Gastroesophageal sphincter (tissue), 4 donors: ENCODE measurements around the gene CNGA3. TPM values are rescaled to one million over a fixed set of nuclear protein-coding genes. Genes with fewer than 3 reads are reported as not detected.

Source experiments
- ATAC-seq: fragments of 150-250 bp; one replicate; pipeline ENCODE4 v1.9.1; 2016; ENCODE audit warnings: mild to moderate bottlenecking, moderate library complexity
- H3K27ac ChIP-seq, 4 donors: fragments of 200-600 bp; sonication (generic) in 3 of 4; 1 replicate in 3 of 4; 2 replicates in 1 of 4; pipeline ENCODE4 v1.5.1; 2016 to 2019
- H3K27me3 ChIP-seq: fragments of 200-600 bp; sonication (generic); one replicate; pipeline ENCODE4 v1.5.1; 2019
- H3K36me3 ChIP-seq, 2 donors: fragments of 200-600 bp; sonication (generic); one replicate each; pipeline ENCODE4 v1.5.1; 2019; ENCODE audit warnings: control low read depth in 1 of 2
- H3K4me1 ChIP-seq, 3 donors: fragments of 200-600 bp; sonication (generic); 1 replicate in 2 of 3; 2 replicates in 1 of 3; pipeline ENCODE4 v1.5.1; 2016 to 2019; ENCODE audit warnings: control low read depth in 2 of 3
- H3K4me3 ChIP-seq, 2 donors: fragments of 200-600 bp; sonication (generic); one replicate each; pipeline ENCODE4 v1.5.1; 2019; ENCODE audit warnings: mild to moderate bottlenecking in 1 of 2, moderate library complexity in 1 of 2
- H3K9me3 ChIP-seq, 3 donors: fragments of 200-600 bp; sonication (generic); one replicate each; pipeline ENCODE4 v1.5.1; 2017 to 2019; ENCODE audit warnings: control low read depth in 2 of 3
- EP300 ChIP-seq: sonication (generic); formaldehyde crosslinking; IDR thresholded peaks from one replicate; pipeline ENCODE4 v1.6.1; 2017; ENCODE audit warnings: antibody characterized with exemption, mild to moderate bottlenecking
- POLR2A ChIP-seq, 2 donors: fragments of 450-650 bp; IDR thresholded peaks; one replicate each; pipeline ENCODE4 v1.6.1; 2017; ENCODE audit warnings: antibody characterized with exemption in 2 of 2, mild to moderate bottlenecking in 2 of 2, moderate library complexity in 1 of 2
- POLR2AphosphoS5 ChIP-seq: sonication (generic); formaldehyde crosslinking; IDR thresholded peaks from one replicate; pipeline ENCODE4 v1.6.1; 2017; ENCODE audit warnings: antibody characterized with exemption
- whole genome bisulfite sequencing, 2 donors: methylation state at CpG; one replicate each; pipeline ENCODE4 v1.1.5; 2018; ENCODE audit warnings: low coverage in 1 of 2; 5-methylcytosine and 5-hydroxymethylcytosine counted together
- total RNA-seq, 4 donors: library from RNA; depleted of rRNA; stranded (reverse); fragments of >200 nt; gene quantifications; one replicate each; pipeline ENCODE4 v1.1.0, GENCODE V29; 2016
- TF ChIP-seq, protein P1 (sequence below), 4 experiments: fragments of 200-600 bp in 2 of 4; fragments of 450-650 bp in 2 of 4; sonication (generic) in 1 of 4; IDR thresholded peaks; one replicate each; pipeline ENCODE4 v1.5.1; 2017 to 2019; ENCODE audit warnings: antibody characterized with exemption in 4 of 4, mild to moderate bottlenecking in 2 of 4, moderate library complexity in 2 of 4

Gene CNGA3
- total RNA-seq, 4 donors from 2014 or later = 1.1 to 10.6 (median 6.1) TPM

DNA sequence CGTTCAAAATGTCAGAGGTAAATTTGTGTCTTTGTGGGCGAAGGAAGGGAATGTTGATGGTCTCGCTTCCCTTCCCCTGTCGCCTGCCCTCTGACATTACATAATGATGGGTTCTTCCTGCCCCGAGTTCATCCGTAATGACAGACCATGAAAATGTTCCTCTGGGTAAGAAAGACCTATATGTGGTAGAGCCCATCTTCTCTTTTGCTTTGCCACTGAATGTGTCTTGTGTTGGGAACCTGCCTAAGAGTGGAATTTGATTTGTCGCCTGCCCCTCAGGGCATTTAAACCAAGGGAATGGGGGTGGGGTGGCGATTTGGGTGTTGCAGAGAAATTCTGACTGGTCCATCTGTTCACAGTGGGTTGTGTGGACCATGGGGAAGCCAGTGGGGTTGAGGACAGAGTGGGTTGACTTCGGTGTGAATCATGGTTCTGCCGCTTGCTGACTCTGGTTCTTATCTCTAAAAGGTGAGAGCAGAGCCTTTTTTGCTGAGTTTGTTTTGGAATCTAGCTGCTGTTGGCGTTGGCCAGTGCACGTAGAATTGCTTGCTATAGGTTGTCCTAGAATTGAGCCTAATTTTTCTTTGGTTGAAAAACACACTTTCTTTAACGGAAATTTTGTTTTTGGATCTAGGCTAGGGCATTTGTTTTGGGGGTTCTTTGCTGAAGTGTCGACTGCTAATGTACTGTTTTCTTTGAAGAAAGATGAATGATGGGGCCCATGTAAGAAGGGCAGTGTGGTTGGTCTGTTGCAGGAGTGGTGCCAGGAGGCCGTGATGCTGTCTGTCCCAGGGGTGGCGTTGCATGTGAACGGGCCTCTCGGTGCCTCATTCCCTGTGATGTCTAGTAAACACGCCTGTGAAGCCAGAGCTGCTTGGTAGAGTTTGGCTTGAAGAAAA, 99.7 kb downstream of the CNGA3 start:
- no peak for TF ChIP-seq POLR2AphosphoS5
- no peak for TF ChIP-seq EP300
- TF ChIP-seq, protein P1, sequence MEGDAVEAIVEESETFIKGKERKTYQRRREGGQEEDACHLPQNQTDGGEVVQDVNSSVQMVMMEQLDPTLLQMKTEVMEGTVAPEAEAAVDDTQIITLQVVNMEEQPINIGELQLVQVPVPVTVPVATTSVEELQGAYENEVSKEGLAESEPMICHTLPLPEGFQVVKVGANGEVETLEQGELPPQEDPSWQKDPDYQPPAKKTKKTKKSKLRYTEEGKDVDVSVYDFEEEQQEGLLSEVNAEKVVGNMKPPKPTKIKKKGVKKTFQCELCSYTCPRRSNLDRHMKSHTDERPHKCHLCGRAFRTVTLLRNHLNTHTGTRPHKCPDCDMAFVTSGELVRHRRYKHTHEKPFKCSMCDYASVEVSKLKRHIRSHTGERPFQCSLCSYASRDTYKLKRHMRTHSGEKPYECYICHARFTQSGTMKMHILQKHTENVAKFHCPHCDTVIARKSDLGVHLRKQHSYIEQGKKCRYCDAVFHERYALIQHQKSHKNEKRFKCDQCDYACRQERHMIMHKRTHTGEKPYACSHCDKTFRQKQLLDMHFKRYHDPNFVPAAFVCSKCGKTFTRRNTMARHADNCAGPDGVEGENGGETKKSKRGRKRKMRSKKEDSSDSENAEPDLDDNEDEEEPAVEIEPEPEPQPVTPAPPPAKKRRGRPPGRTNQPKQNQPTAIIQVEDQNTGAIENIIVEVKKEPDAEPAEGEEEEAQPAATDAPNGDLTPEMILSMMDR (IDR thresholded peaks at IDR 0.05) = no peak
- no peak for TF ChIP-seq POLR2A (IDR thresholded peaks at IDR 0.05)
- ATAC-seq = no peak
- 32 to 34% methylated on average over 11 to 17 of the region's 19 CpGs for WGBS, 2 donors

GRCh38 chr2:98446850-98447249, 100.6 kb downstream of the CNGA3 start:
- WGBS, 2 donors = 48 to 53% methylated on average over 6 of the region's 6 CpGs
- no peak for TF ChIP-seq POLR2AphosphoS5
- TF ChIP-seq, protein P1 (IDR thresholded peaks at IDR 0.05) = no peak
- TF ChIP-seq POLR2A (IDR thresholded peaks at IDR 0.05) = no peak
- no peak for TF ChIP-seq EP300
- Histone ChIP-seq H3K4me1 (peaks cover 0 to 65% (median 19%) of the 10 kb centered on the region in 3 donors), H3K36me3 (no peaks in the 10 kb centered on the region), H3K9me3 (no peaks in the 10 kb centered on the region), H3K27me3 (no peaks in the 10 kb centered on the region), H3K27ac (peak overlapping the region in 2 of 4 donors; percentile 88 to 92), H3K4me3 (no peak overlapping the region)
- no peak for ATAC-seq

More for the DNA sequence above, 99.7 kb downstream of the CNGA3 start:
- Histone ChIP-seq H3K9me3 (no peaks in the 10 kb centered on the region), H3K4me1 (peaks cover 0 to 56% (median 17%) of the 10 kb centered on the region in 3 donors), H3K27me3 (no peaks in the 10 kb centered on the region), H3K4me3 (peak overlapping the region; percentile 63 to 87), H3K36me3 (no peaks in the 10 kb centered on the region), H3K27ac (peak overlapping the region; percentile 5 to 94 (median 90))

Other genes with a start within 250 kb of the CNGA3 start
- 10 to 100 TPM; 30.2 to 45.1 (median 37.8) TPM for gene INPP4A, start 98.4 kb downstream of the CNGA3 start, total RNA-seq